HepG2 (cell line): ENCODE data around the gene FAF2. TPM values are rescaled to one million over a fixed set of nuclear protein-coding genes. Genes with fewer than 3 reads are reported as not detected.
A peak's percentile ranks its signal among the peaks of the same experiment; 100 is the strongest.

Experiments
- BCL6 ChIP-seq: IDR thresholded peaks from 2 replicates; pipeline ENCODE4 v1.6.1; 2016; ENCODE audit warnings: missing genetic modification reagents, missing compliant biosample characterization
- E2F5 ChIP-seq: sonication (generic); formaldehyde crosslinking; conservative IDR thresholded peaks from 2 replicates; pipeline ENCODE4 v1.4.0; 2020; ENCODE audit warnings: missing genetic modification reagents
- FOXK1 ChIP-seq: sonication (generic); formaldehyde crosslinking; IDR thresholded peaks from 2 replicates; pipeline ENCODE4 v1.4.0; 2020; ENCODE audit warnings: low read depth, missing genetic modification reagents, borderline replicate concordance
- IKZF1 ChIP-seq: fragments of 450-650 bp; IDR thresholded peaks from 2 replicates; pipeline ENCODE4 v1.7.1; 2016
- JUND ChIP-seq: sonication (generic); formaldehyde crosslinking; IDR thresholded peaks from 2 replicates; pipeline ENCODE4 v1.8.0; 2022; ENCODE audit warnings: mild to moderate bottlenecking, missing genetic modification reagents
- REST ChIP-seq, 2 experiments: IDR thresholded peaks; 2 replicates each; pipeline ENCODE4 v1.6.1; 2011 to 2012; ENCODE audit warnings: low read length in 2 of 2, borderline replicate concordance in 1 of 2, low read depth in 1 of 2, mild to moderate bottlenecking in 1 of 2, moderate library complexity in 1 of 2
- RFX3 ChIP-seq: IDR thresholded peaks from 2 replicates; pipeline ENCODE4 v1.6.1; 2016; ENCODE audit warnings: missing biosample characterization, missing genetic modification reagents
- SOX13 ChIP-seq, 3 experiments: fragments of 450-650 bp in 1 of 3; sonication (generic) in 1 of 3; formaldehyde crosslinking in 1 of 3; IDR thresholded peaks in 2 of 3; conservative IDR thresholded peaks in 1 of 3; 2 replicates each; pipeline versions ENCODE4 v1.5.0 to v1.6.1; 2016 to 2020; ENCODE audit warnings: antibody characterized with exemption in 1 of 3, mild to moderate bottlenecking in 1 of 3, missing compliant biosample characterization in 1 of 3, missing genetic modification reagents in 1 of 3, moderate library complexity in 1 of 3
- U2AF2 ChIP-seq: fragments of 200-400 bp; formaldehyde crosslinking; IDR thresholded peaks from 2 replicates; pipeline ENCODE4 v1.6.1; 2017; ENCODE audit warnings: low read depth, mild to moderate bottlenecking, low read length
- ZBTB26 ChIP-seq: IDR thresholded peaks from 2 replicates; pipeline ENCODE4 v1.6.1; 2016; ENCODE audit warnings: missing compliant biosample characterization, missing genetic modification reagents, borderline replicate concordance
- ZNF678 ChIP-seq: sonication (generic); formaldehyde crosslinking; IDR thresholded peaks from 2 replicates; pipeline ENCODE4 v1.4.0; 2020; ENCODE audit warnings: mild to moderate bottlenecking, missing genetic modification reagents
- ZNF816 ChIP-seq: sonication (generic); formaldehyde crosslinking; IDR thresholded peaks from 2 replicates; pipeline ENCODE4 v1.8.0; 2022; ENCODE audit warnings: missing genetic modification reagents, mild to moderate bottlenecking, borderline replicate concordance
- ZSCAN9 ChIP-seq: IDR thresholded peaks from 2 replicates; pipeline ENCODE4 v1.6.1; 2016; ENCODE audit warnings: borderline replicate concordance
- polyA plus RNA-seq, 8 experiments: library from polyadenylated mRNA; depleted of rRNA in 3 of 8; stranded (reverse) in 7 of 8; unstranded in 1 of 8; fragments of >200 nt; fragmentation: Illumina TruSeq in 4 of 8; extraction: Trizol in 4 of 8; gene quantifications; 2 replicates each; pipeline versions ENCODE4 v1.2.1 to v1.2.3, GENCODE V29; 2011 to 2016; ENCODE audit warnings: low read depth in 4 of 8, missing spikeins in 1 of 8, mixed read lengths in 1 of 8; ENCODE audit not compliant: insufficient read depth in 1 of 8
- total RNA-seq, 5 experiments: library from RNA; depleted of rRNA; stranded (reverse); fragments of >200 nt; fragmentation: Illumina TruSeq; extraction: Trizol; gene quantifications; 2 replicates each; pipeline ENCODE4 v1.2.3, GENCODE V29; 2016; ENCODE audit warnings: low read depth in 1 of 5
- TF ChIP-seq, protein P1 (sequence below): fragments of 450-650 bp; IDR thresholded peaks from 2 replicates; pipeline ENCODE4 v1.6.1; 2016
- TF ChIP-seq, protein P2 (sequence below): sonication (generic); formaldehyde crosslinking; IDR thresholded peaks from 2 replicates; pipeline ENCODE4 v1.4.0; 2020; ENCODE audit warnings: missing genetic modification reagents, borderline replicate concordance
- TF ChIP-seq, protein P3 (sequence below): sonication (generic); formaldehyde crosslinking; IDR thresholded peaks from 2 replicates; pipeline ENCODE4 v1.4.0; 2020; ENCODE audit warnings: missing genetic modification reagents

FAF2 gene
- total and polyA plus RNA-seq, 2 of the 13 experiments (the other 11 are each of a cell fraction or from before 2014, with no cell fraction given) = 27.8 to 34.3 TPM

DNA sequence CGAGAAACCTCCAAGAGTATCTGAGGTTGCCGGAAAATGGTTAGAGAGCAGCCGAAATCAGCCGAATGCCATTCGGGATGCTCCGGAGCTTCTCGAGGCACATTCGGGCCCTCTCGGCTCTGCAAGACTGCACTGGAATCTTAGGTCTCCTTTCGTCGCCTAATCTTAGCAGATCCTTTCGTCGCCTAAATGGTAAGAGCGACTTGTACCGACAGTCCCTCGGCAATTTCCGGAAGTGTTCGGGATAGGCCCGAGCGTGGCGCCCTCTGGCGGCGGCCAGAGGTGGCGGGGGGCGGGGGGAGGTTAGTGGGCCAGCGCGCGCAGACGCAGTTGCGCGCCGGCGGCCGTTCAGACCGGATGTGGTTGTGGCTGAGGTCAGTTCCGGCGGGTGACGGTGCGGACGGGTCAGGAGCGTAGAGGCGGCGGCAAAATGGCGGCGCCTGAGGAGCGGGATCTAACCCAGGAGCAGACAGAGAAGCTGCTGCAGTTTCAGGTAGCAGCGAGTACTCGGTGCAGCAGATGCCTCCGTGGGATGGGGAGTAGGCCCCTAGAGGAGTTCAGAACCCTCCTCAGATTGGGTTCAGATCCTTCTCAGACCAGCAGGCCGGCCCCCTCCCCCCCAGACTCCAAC, at the start of gene FAF2 (continued):
- TF ChIP-seq ZNF816 (CRISPR knock-in tag) (no peak), BCL6 (0 out of 2 replicates have a peak, but pooled peaks have one; percentile 27), FOXK1 (CRISPR knock-in tag) (peak; percentile 72; the same call in 1 of the 2 replicates), ZBTB26 (CRISPR knock-in tag) (peak; percentile 47), JUND (CRISPR knock-in tag) (no peak), ZSCAN9 (CRISPR knock-in tag) (peak; percentile 43; the same call in 1 of the 2 replicates), U2AF2 (no peak), RFX3 (no peak), ZNF678 (CRISPR knock-in tag) (0 out of 2 replicates have a peak, but pooled peaks have one; percentile 50), SOX13 (IDR thresholded peaks at IDR 0.05) (no peak), SOX13 (CRISPR knock-in tag; conservative IDR thresholded peaks at IDR 0.05 in 1 of 2, IDR thresholded peaks at IDR 0.05 in 1 of 2) (peak in 1 of 2 experiments; percentile 25; a peak in 1 of 4 replicates), E2F5 (CRISPR knock-in tag) (peak; percentile 65; the same call in 1 of the 2 replicates), REST (IDR thresholded peaks at IDR 0.05; ENCODE audit: borderline replicate concordance in 1 of 2, low read depth in 1 of 2, low read length in 2 of 2) (no peak), IKZF1 (no peak)
- TF ChIP-seq, protein P1, sequence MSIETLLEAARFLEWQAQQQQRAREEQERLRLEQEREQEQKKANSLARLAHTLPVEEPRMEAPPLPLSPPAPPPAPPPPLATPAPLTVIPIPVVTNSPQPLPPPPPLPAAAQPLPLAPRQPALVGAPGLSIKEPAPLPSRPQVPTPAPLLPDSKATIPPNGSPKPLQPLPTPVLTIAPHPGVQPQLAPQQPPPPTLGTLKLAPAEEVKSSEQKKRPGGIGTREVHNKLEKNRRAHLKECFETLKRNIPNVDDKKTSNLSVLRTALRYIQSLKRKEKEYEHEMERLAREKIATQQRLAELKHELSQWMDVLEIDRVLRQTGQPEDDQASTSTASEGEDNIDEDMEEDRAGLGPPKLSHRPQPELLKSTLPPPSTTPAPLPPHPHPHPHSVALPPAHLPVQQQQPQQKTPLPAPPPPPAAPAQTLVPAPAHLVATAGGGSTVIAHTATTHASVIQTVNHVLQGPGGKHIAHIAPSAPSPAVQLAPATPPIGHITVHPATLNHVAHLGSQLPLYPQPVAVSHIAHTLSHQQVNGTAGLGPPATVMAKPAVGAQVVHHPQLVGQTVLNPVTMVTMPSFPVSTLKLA = peak; percentile 34; the same call in 1 of the 2 replicates
- TF ChIP-seq, protein P2, sequence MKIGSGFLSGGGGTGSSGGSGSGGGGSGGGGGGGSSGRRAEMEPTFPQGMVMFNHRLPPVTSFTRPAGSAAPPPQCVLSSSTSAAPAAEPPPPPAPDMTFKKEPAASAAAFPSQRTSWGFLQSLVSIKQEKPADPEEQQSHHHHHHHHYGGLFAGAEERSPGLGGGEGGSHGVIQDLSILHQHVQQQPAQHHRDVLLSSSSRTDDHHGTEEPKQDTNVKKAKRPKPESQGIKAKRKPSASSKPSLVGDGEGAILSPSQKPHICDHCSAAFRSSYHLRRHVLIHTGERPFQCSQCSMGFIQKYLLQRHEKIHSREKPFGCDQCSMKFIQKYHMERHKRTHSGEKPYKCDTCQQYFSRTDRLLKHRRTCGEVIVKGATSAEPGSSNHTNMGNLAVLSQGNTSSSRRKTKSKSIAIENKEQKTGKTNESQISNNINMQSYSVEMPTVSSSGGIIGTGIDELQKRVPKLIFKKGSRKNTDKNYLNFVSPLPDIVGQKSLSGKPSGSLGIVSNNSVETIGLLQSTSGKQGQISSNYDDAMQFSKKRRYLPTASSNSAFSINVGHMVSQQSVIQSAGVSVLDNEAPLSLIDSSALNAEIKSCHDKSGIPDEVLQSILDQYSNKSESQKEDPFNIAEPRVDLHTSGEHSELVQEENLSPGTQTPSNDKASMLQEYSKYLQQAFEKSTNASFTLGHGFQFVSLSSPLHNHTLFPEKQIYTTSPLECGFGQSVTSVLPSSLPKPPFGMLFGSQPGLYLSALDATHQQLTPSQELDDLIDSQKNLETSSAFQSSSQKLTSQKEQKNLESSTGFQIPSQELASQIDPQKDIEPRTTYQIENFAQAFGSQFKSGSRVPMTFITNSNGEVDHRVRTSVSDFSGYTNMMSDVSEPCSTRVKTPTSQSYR (CRISPR knock-in tag) = peak; percentile 42; the same call in 1 of the 2 replicates
- TF ChIP-seq, protein P3, sequence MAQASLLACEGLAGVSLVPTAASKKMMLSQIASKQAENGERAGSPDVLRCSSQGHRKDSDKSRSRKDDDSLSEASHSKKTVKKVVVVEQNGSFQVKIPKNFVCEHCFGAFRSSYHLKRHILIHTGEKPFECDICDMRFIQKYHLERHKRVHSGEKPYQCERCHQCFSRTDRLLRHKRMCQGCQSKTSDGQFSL (CRISPR knock-in tag) = 0 out of 2 replicates have a peak, but pooled peaks have one; percentile 79
